HepG2 (cell line): ENCODE measurements around the gene CRYBA1. TPM values are rescaled to one million over a fixed set of nuclear protein-coding genes. Genes with fewer than 3 reads are reported as not detected.

Source experiments
- ATRX ChIP-seq: sonication (generic); formaldehyde crosslinking; IDR thresholded peaks from 2 replicates; pipeline ENCODE4 v1.4.0; 2020; ENCODE audit warnings: missing genetic modification reagents, borderline replicate concordance
- BCL6 ChIP-seq: IDR thresholded peaks from 2 replicates; pipeline ENCODE4 v1.6.1; 2016; ENCODE audit warnings: missing genetic modification reagents, missing compliant biosample characterization
- HCFC1 ChIP-seq: fragments of 150-350 bp; IDR thresholded peaks from 2 replicates; pipeline ENCODE4 v1.6.1; 2014; ENCODE audit warnings: low read depth, low read length
- HOXA9 ChIP-seq: sonication (generic); formaldehyde crosslinking; IDR thresholded peaks from 2 replicates; pipeline ENCODE4 v1.8.1; 2022; ENCODE audit warnings: missing genetic modification reagents, mild to moderate bottlenecking, moderate library complexity, borderline replicate concordance
- KDM5B ChIP-seq: sonication (generic); formaldehyde crosslinking; IDR thresholded peaks from 2 replicates; pipeline ENCODE4 v1.4.0; 2020; ENCODE audit warnings: missing genetic modification reagents, mild to moderate bottlenecking, borderline replicate concordance
- MEIS2 ChIP-seq: sonication (generic); formaldehyde crosslinking; IDR thresholded peaks from 2 replicates; pipeline ENCODE4 v1.9.0; 2021; ENCODE audit warnings: mild to moderate bottlenecking, missing genetic modification reagents
- NFE2 ChIP-seq: sonication (generic); formaldehyde crosslinking; IDR thresholded peaks from 2 replicates; pipeline ENCODE4 v1.4.0; 2020; ENCODE audit warnings: missing genetic modification reagents
- NR1H2 ChIP-seq: sonication (generic); formaldehyde crosslinking; IDR thresholded peaks from 2 replicates; pipeline ENCODE4 v1.8.1; 2022; ENCODE audit warnings: low read depth, missing genetic modification reagents, borderline replicate concordance
- PAF1 ChIP-seq: IDR thresholded peaks from 2 replicates; pipeline ENCODE4 v1.6.1; 2016; ENCODE audit warnings: missing genetic modification reagents, missing compliant biosample characterization
- PHF21A ChIP-seq: sonication (generic); formaldehyde crosslinking; IDR thresholded peaks from 2 replicates; pipeline ENCODE4 v1.5.0; 2020; ENCODE audit warnings: mild to moderate bottlenecking, missing genetic modification reagents
- SAP130 ChIP-seq: IDR thresholded peaks from 2 replicates; pipeline ENCODE4 v1.6.1; 2016; ENCODE audit warnings: low read depth
- TBL1XR1 ChIP-seq: fragments of 150-350 bp; IDR thresholded peaks from 2 replicates; pipeline ENCODE4 v1.6.1; 2014; ENCODE audit warnings: borderline replicate concordance, low read length; ENCODE audit not compliant: partially characterized antibody
- ZSCAN12 ChIP-seq: sonication (generic); formaldehyde crosslinking; IDR thresholded peaks from 2 replicates; pipeline ENCODE4 v1.9.0; 2021; ENCODE audit warnings: mild to moderate bottlenecking, missing genetic modification reagents
- polyA plus RNA-seq, 8 experiments: library from polyadenylated mRNA; depleted of rRNA in 3 of 8; stranded (reverse) in 7 of 8; unstranded in 1 of 8; fragments of >200 nt; fragmentation: Illumina TruSeq in 4 of 8; extraction: Trizol in 4 of 8; gene quantifications; 2 replicates each; pipeline versions ENCODE4 v1.2.1 to v1.2.3, GENCODE V29; 2011 to 2016; ENCODE audit warnings: low read depth in 4 of 8, missing spikeins in 1 of 8, mixed read lengths in 1 of 8; ENCODE audit not compliant: insufficient read depth in 1 of 8
- total RNA-seq, 5 experiments: library from RNA; depleted of rRNA; stranded (reverse); fragments of >200 nt; fragmentation: Illumina TruSeq; extraction: Trizol; gene quantifications; 2 replicates each; pipeline ENCODE4 v1.2.3, GENCODE V29; 2016; ENCODE audit warnings: low read depth in 1 of 5
- TF ChIP-seq, protein P1 (sequence below): sonication (generic); formaldehyde crosslinking; IDR thresholded peaks from 2 replicates; pipeline ENCODE4 v1.5.0; 2020; ENCODE audit warnings: mild to moderate bottlenecking, missing genetic modification reagents
- TF ChIP-seq, protein P2 (sequence below): IDR thresholded peaks from 2 replicates; pipeline ENCODE4 v1.6.1; 2016; ENCODE audit warnings: missing compliant biosample characterization, missing genetic modification reagents, borderline replicate concordance
- TF ChIP-seq, protein P3 (sequence below): IDR thresholded peaks from 2 replicates; pipeline ENCODE4 v1.6.1; 2012; ENCODE audit warnings: low read depth, low read length, improper control_type of control experiment
- TF ChIP-seq, protein P4 (sequence below): sonication (generic); formaldehyde crosslinking; IDR thresholded peaks from 2 replicates; pipeline ENCODE4 v1.5.0; 2020; ENCODE audit warnings: mild to moderate bottlenecking, missing genetic modification reagents, borderline replicate concordance
- TF ChIP-seq, protein P5 (sequence below): sonication (generic); formaldehyde crosslinking; IDR thresholded peaks from 2 replicates; pipeline ENCODE4 v1.9.0; 2021; ENCODE audit warnings: missing genetic modification reagents, mild to moderate bottlenecking, borderline replicate concordance

Gene CRYBA1
- total and polyA plus RNA-seq, 2 of the 13 experiments (the other 11 are each of a cell fraction or from before 2014, with no cell fraction given): not detected

DNA sequence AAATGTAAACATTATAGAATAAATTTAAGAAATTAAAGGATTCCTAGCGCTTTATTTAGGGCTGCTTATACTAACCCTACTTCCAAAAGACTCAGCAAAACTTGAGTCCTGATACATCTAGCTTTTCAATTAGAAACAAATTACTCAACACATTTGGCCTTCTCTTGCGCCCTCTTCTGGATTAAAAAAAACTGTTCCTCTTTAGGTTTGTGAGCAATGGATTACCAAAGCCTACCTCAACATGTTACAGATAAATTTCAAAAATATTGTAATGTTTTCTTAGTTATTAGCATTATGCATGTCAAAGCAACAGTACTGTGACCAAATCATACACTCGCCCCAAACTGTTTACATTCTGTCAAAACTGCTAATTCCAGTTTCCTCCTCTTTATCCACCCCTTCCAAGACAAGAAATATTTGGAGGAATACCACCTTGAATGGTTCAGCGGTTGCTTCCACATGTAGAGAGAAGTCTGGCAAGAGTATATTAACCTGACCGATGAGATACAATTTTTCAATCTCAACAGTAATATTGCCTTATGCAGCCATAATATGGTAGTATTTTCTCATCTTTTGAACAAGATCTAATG, 44.6 kb downstream of the CRYBA1 start (continued):
- no peak for TF ChIP-seq ZSCAN12 (CRISPR knock-in tag)
- TF ChIP-seq PHF21A (CRISPR knock-in tag): no peak
- TF ChIP-seq BCL6: no peak
- no peak for TF ChIP-seq ATRX (CRISPR knock-in tag)
- peak; percentile 36 for TF ChIP-seq SAP130 (CRISPR knock-in tag)
- TF ChIP-seq, protein P1, sequence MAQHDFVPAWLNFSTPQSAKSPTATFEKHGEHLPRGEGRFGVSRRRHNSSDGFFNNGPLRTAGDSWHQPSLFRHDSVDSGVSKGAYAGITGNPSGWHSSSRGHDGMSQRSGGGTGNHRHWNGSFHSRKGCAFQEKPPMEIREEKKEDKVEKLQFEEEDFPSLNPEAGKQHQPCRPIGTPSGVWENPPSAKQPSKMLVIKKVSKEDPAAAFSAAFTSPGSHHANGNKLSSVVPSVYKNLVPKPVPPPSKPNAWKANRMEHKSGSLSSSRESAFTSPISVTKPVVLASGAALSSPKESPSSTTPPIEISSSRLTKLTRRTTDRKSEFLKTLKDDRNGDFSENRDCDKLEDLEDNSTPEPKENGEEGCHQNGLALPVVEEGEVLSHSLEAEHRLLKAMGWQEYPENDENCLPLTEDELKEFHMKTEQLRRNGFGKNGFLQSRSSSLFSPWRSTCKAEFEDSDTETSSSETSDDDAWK (CRISPR knock-in tag): no peak
- TF ChIP-seq, protein P2, sequence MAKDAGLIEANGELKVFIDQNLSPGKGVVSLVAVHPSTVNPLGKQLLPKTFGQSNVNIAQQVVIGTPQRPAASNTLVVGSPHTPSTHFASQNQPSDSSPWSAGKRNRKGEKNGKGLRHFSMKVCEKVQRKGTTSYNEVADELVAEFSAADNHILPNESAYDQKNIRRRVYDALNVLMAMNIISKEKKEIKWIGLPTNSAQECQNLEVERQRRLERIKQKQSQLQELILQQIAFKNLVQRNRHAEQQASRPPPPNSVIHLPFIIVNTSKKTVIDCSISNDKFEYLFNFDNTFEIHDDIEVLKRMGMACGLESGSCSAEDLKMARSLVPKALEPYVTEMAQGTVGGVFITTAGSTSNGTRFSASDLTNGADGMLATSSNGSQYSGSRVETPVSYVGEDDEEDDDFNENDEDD (CRISPR knock-in tag): no peak
- TF ChIP-seq NFE2 (CRISPR knock-in tag): no peak
- TF ChIP-seq MEIS2 (CRISPR knock-in tag): no peak
- TF ChIP-seq HCFC1: no peak
- no peak for TF ChIP-seq NR1H2 (CRISPR knock-in tag)
- no peak for TF ChIP-seq KDM5B (CRISPR knock-in tag)
- TF ChIP-seq PAF1: no peak
- TF ChIP-seq, protein P3, sequence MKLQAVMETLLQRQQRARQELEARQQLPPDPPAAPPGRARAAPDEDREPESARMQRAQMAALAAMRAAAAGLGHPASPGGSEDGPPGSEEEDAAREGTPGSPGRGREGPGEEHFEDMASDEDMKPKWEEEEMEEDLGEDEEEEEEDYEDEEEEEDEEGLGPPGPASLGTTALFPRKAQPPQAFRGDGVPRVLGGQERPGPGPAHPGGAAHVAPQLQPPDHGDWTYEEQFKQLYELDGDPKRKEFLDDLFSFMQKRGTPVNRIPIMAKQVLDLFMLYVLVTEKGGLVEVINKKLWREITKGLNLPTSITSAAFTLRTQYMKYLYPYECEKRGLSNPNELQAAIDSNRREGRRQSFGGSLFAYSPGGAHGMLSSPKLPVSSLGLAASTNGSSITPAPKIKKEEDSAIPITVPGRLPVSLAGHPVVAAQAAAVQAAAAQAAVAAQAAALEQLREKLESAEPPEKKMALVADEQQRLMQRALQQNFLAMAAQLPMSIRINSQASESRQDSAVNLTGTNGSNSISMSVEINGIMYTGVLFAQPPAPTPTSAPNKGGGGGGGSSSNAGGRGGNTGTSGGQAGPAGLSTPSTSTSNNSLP: peak; percentile 90
- TF ChIP-seq TBL1XR1: no peak
- no peak for TF ChIP-seq HOXA9 (CRISPR knock-in tag)
- TF ChIP-seq, protein P4, sequence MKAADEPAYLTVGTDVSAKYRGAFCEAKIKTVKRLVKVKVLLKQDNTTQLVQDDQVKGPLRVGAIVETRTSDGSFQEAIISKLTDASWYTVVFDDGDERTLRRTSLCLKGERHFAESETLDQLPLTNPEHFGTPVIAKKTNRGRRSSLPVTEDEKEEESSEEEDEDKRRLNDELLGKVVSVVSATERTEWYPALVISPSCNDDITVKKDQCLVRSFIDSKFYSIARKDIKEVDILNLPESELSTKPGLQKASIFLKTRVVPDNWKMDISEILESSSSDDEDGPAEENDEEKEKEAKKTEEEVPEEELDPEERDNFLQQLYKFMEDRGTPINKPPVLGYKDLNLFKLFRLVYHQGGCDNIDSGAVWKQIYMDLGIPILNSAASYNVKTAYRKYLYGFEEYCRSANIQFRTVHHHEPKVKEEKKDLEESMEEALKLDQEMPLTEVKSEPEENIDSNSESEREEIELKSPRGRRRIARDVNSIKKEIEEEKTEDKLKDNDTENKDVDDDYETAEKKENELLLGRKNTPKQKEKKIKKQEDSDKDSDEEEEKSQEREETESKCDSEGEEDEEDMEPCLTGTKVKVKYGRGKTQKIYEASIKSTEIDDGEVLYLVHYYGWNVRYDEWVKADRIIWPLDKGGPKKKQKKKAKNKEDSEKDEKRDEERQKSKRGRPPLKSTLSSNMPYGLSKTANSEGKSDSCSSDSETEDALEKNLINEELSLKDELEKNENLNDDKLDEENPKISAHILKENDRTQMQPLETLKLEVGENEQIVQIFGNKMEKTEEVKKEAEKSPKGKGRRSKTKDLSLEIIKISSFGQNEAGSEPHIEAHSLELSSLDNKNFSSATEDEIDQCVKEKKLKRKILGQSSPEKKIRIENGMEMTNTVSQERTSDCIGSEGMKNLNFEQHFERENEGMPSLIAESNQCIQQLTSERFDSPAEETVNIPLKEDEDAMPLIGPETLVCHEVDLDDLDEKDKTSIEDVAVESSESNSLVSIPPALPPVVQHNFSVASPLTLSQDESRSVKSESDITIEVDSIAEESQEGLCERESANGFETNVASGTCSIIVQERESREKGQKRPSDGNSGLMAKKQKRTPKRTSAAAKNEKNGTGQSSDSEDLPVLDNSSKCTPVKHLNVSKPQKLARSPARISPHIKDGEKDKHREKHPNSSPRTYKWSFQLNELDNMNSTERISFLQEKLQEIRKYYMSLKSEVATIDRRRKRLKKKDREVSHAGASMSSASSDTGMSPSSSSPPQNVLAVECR (CRISPR knock-in tag): 0 out of 2 replicates have a peak, but pooled peaks have one; percentile 10
- TF ChIP-seq, protein P5, sequence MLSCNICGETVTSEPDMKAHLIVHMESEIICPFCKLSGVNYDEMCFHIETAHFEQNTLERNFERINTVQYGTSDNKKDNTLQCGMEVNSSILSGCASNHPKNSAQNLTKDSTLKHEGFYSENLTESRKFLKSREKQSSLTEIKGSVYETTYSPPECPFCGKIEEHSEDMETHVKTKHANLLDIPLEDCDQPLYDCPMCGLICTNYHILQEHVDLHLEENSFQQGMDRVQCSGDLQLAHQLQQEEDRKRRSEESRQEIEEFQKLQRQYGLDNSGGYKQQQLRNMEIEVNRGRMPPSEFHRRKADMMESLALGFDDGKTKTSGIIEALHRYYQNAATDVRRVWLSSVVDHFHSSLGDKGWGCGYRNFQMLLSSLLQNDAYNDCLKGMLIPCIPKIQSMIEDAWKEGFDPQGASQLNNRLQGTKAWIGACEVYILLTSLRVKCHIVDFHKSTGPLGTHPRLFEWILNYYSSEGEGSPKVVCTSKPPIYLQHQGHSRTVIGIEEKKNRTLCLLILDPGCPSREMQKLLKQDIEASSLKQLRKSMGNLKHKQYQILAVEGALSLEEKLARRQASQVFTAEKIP (CRISPR knock-in tag): no peak
